Duodenal mucosa (tissue), 2 donors: ENCODE measurements around the gene PTPRG.

Experiments used
- H3K27ac ChIP-seq: one replicate; pipeline ENCODE4 v1.7.0; 2013; ENCODE audit warnings: low read depth, low read length
- H3K27me3 ChIP-seq, 2 donors: one replicate each; pipeline ENCODE4 v1.7.0; 2013; ENCODE audit warnings: low read length in 2 of 2, control low read depth in 1 of 2; ENCODE audit not compliant: insufficient read depth in 2 of 2, control insufficient read depth in 1 of 2
- H3K36me3 ChIP-seq, 2 donors: one replicate each; pipeline ENCODE4 v1.7.0; 2013; ENCODE audit warnings: low read length in 2 of 2, control low read depth in 1 of 2; ENCODE audit not compliant: insufficient read depth in 2 of 2, control insufficient read depth in 1 of 2
- H3K4me1 ChIP-seq, 2 donors: one replicate each; pipeline ENCODE4 v1.7.0; 2013; ENCODE audit warnings: low read length in 2 of 2, control low read depth in 1 of 2; ENCODE audit not compliant: insufficient read depth in 2 of 2, control insufficient read depth in 1 of 2
- H3K4me3 ChIP-seq, 2 donors: one replicate each; pipeline ENCODE4 v1.7.0; 2013; ENCODE audit warnings: low read length in 2 of 2, low read depth in 1 of 2
- H3K9ac ChIP-seq, 2 donors: one replicate each; pipeline ENCODE4 v1.7.0; 2013; ENCODE audit warnings: low read length in 2 of 2, low read depth in 1 of 2
- H3K9me3 ChIP-seq, 2 donors: one replicate each; pipeline ENCODE4 v1.7.0; 2013; ENCODE audit warnings: low read length in 2 of 2, control low read depth in 1 of 2; ENCODE audit not compliant: control insufficient read depth in 1 of 2

PTPRG gene

DNA sequence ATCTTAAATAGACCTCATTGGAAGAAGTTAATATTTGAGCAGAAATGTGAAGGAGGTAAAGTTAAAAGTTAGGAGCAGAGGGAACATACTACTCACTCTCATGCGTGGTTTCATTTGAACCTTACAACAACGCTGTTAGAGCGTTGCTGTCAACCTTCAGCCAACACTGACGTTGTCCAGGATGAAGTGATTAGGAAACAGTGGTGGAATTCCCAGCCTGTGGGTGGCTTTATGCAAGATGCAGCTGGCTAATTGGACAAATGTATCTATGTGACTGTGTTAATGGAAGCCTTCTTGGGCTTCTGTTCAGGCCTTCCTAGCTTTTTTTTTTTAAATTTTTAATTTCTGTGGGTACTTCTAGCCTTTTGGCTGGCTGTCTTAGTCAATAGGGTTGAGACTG lies 40.5 kb downstream of the PTPRG start:
- no peak overlapping the region for H3K27ac ChIP-seq
- H3K9ac ChIP-seq = no peak overlapping the region
- no peaks in the 10 kb centered on the region for H3K4me1 ChIP-seq
- no peaks in the 10 kb centered on the region for H3K36me3 ChIP-seq
- H3K4me3 ChIP-seq = no peak overlapping the region
- no peaks in the 10 kb centered on the region for H3K9me3 ChIP-seq
- no peaks in the 10 kb centered on the region for H3K27me3 ChIP-seq

DNA sequence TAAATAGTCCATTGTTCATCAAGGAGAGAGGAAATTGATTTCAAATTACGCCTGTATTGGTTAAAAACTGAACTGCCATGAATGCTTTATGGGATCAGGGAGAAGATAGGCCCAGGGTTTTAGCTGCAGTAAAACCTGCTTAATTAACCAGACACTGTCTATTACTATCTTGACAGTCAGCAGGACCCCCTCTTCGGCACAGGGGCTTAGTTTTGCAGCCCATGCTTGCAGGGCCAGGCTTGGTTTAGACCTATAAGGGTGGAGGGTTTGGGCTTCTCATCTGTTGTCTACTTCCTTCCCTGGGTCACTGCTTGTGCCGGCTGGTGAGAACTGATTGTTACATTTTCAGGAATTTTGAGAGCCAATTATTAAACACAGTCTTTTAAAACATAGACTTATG lies 41.1 kb downstream of the PTPRG start:
- H3K4me1 ChIP-seq = no peaks in the 10 kb centered on the region
- H3K4me3 ChIP-seq = no peak overlapping the region
- no peaks in the 10 kb centered on the region for H3K36me3 ChIP-seq
- H3K27me3 ChIP-seq = no peaks in the 10 kb centered on the region
- no peak overlapping the region for H3K9ac ChIP-seq
- H3K27ac ChIP-seq = no peak overlapping the region
- no peaks in the 10 kb centered on the region for H3K9me3 ChIP-seq

DNA sequence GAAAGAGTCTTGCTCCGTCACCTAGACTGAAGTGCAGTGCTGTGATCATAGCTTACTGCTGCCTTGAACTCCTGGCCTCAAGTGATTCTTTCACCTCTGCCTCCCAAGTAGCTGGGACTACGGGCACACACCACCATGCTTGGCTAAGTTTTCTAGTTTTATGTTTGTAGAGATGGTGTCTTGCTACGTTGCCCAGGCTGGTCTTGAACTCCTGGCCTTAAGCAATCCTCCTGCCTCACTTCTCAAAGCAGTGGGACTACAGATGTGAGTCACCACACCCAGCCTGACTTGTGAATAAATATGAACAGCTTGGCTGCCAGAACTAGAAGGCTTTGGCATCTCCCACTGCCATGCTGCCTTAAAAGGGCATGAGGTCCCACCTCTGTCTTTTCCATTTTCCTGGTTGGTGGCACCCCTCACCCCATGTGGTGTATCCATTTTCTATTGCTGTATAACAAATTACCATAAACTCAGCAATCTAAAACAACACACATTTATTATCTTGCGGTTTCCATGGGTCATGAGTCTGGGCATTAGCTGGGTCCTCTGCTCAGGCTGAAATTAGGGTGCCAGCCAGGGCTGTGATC lies 44.3 kb downstream of the PTPRG start:
- Histone ChIP-seq H3K27me3 (no peaks in the 10 kb centered on the region), H3K9me3 (no peaks in the 10 kb centered on the region), H3K4me3 (no peak overlapping the region), H3K36me3 (no peaks in the 10 kb centered on the region), H3K9ac (no peak overlapping the region), H3K27ac (no peak overlapping the region), H3K4me1 (no peaks in the 10 kb centered on the region)

DNA sequence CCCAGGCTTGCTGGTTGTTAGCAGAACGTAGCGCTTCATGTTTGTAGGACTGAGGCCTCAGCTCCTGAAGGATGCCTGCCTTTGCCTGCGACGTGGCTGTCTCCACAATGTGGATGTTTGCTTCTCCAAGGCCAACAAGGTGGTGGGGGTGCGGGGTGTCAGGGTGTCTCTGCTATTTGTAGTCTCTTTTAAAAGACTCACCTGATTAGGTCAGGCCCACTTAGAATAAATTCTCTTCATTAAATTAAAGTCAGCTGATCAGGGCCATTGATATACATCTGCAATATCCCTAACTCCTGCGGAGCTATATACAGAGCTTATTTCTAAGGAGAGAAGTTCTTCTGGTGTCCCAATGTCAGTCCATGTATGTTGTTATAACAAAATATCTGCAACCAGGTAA lies 44.8 kb downstream of the PTPRG start:
- no peaks in the 10 kb centered on the region for H3K4me1 ChIP-seq
- no peak overlapping the region for H3K9ac ChIP-seq
- H3K36me3 ChIP-seq = no peaks in the 10 kb centered on the region
- no peaks in the 10 kb centered on the region for H3K27me3 ChIP-seq
- no peak overlapping the region for H3K27ac ChIP-seq
- no peak overlapping the region for H3K4me3 ChIP-seq
- no peaks in the 10 kb centered on the region for H3K9me3 ChIP-seq

DNA sequence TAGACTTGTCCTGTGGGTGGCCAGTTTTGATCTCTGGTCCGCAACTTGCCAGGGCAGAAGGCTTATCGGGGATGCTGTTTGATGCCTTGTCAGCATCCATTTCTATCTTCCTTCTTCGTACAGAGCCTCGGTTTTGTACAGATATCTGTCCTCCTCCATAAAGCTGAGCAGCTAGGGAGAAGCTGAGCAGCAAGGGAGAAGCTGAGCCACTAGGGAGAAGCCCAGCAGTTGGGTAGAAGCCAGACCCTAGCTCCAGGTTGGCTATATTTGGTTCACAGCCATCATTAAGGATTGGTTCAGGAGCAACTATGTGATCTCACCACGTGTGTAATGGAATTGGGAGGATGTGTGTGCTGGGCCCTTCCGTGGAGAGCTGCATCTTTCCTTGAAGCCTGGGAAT lies 46.7 kb downstream of the PTPRG start:
- H3K9me3 ChIP-seq = no peaks in the 10 kb centered on the region
- no peak overlapping the region for H3K9ac ChIP-seq
- no peak overlapping the region for H3K4me3 ChIP-seq
- H3K4me1 ChIP-seq = no peaks in the 10 kb centered on the region
- no peaks in the 10 kb centered on the region for H3K36me3 ChIP-seq
- no peak overlapping the region for H3K27ac ChIP-seq
- H3K27me3 ChIP-seq = no peaks in the 10 kb centered on the region

DNA sequence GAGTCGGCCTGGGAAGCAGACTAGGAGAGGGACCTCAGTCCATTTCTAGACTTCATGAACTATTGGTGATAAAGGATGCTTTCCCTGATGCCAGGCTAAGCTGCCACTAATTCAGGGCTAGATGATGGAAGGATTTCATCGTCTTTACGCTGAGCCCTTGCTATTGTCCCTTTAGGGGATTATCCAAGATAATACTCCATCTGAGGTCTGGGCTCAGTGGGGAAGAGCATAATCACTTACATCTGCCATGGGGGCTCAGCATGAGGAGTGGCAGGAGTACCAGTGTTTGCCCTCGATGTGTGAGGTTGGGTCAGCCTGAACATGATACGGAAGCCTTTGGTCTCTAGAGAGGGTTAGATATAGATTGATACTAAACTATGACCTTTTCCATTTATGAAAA lies 47.3 kb downstream of the PTPRG start:
- Histone ChIP-seq H3K27me3 (no peaks in the 10 kb centered on the region), H3K9me3 (no peaks in the 10 kb centered on the region), H3K4me3 (no peak overlapping the region), H3K27ac (no peak overlapping the region), H3K9ac (no peak overlapping the region), H3K4me1 (no peaks in the 10 kb centered on the region), H3K36me3 (no peaks in the 10 kb centered on the region)

DNA sequence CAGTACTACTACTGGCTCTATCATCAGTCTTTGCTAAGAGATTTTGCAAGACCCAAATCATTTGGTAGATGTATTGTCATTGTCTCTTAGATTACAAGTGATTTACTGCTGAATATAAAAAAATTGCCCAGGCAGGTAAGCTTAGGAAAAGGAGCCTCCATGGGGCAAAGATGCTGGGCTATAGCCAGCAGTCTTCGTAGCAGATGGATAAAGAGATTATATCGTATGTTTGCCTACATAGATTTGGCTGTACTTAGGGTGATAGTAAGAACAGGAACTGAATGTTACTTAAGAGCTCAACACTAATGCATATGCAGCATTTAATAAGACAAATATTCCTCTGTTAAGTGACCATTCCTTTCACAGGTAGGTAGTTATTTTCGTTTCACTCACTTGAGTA lies 48.9 kb downstream of the PTPRG start:
- Histone ChIP-seq H3K36me3 (no peaks in the 10 kb centered on the region), H3K4me1 (no peaks in the 10 kb centered on the region), H3K9me3 (no peaks in the 10 kb centered on the region), H3K4me3 (no peak overlapping the region), H3K27me3 (no peaks in the 10 kb centered on the region), H3K9ac (no peak overlapping the region), H3K27ac (no peak overlapping the region)

DNA sequence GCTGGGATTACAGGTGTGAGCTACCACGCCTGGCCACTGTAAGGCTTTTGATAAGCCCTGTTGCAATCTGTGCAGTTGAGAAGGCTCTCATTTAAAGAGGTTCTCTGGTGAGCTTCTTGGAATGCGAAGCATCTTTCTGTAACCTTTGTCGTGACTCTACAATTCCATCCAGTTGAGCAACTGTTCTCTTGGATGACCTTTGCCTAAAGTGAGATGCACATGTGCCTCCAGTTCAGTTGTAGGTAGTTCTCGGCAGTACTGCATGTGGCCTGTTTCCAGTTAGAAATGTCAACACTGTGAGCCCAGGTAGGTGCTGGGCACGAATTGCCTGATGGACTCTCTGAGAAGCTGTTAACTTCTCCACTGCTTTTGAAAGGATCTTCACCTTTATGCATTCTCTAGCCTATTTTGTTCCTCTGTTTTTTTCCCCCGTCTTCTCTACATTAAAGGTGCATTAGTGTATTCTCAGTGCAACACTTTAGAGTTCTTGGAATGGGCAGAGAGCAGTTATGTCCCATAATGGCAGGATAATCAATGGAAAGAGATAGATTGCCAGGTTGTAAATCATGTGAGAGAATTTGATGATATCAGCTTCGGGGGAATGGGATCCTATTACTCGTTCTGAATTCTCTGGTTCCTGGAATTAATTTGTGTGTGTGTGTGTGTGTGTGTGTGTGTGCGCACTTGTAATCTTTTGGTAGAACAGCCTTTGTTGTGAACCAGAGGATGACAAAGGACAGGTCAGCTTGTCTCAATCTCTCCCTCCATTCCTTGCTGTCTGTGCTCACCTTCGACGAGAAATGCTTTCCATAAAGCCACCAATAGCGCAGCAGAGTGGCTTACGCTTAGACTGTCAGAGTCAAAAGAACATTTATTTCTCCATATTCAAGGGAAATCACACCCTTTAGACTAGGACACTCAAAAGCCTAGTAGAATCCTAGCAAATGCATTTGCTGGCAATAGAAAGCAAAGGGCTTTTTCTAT lies 51.1 kb downstream of the PTPRG start:
- Histone ChIP-seq H3K27me3 (no peaks in the 10 kb centered on the region), H3K4me1 (peaks cover 9 to 12% of the 10 kb centered on the region in 2 donors), H3K27ac (no peak overlapping the region), H3K9ac (no peak overlapping the region), H3K36me3 (no peaks in the 10 kb centered on the region), H3K4me3 (no peak overlapping the region), H3K9me3 (no peaks in the 10 kb centered on the region)

DNA sequence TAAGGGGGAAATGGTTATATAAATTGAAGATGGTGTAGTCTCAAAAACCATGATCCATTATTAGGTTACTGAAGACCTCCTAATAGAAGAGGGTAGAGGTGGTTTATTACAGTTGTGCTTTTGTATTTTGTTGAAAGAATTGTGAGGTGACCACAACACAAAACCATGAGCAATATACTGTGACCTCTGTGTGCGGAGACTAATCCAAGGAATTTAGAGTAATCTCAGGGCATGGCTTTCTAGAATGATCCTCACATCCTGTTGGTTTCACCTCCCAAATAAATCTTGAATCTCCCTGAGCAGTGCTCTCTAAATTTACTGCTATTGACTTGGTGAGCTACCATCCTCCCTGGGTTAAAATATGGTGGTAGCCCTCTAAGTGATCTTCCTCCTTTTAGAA lies 52.3 kb downstream of the PTPRG start:
- H3K27me3 ChIP-seq = no peaks in the 10 kb centered on the region
- no peak overlapping the region for H3K9ac ChIP-seq
- no peaks in the 10 kb centered on the region for H3K9me3 ChIP-seq
- no peaks in the 10 kb centered on the region for H3K36me3 ChIP-seq
- H3K4me1 ChIP-seq = peaks cover 12% of the 10 kb centered on the region in 2 donors
- H3K27ac ChIP-seq = no peak overlapping the region
- no peak overlapping the region for H3K4me3 ChIP-seq

DNA sequence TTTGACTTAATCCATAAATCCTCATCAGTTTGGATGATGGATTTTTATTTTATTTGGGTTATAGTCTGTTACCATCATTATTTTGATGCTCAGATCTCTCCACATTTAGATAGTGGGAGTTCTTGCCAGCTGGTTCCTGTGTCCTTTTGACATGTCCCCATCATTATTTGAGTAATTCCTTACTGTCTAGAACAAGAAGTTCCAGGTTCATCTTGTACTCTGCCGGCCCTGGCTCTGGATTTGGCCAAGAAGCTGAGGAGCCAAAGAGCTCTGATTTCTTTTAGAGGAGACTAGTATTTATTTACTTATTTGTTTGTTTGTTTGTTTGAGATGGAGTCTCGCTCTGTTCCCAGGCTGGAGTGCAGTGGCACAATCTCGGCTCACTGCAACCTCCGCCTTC lies 54.3 kb downstream of the PTPRG start:
- H3K27ac ChIP-seq = no peak overlapping the region
- H3K9ac ChIP-seq = no peak overlapping the region
- H3K27me3 ChIP-seq = no peaks in the 10 kb centered on the region
- no peaks in the 10 kb centered on the region for H3K36me3 ChIP-seq
- no peaks in the 10 kb centered on the region for H3K9me3 ChIP-seq
- no peak overlapping the region for H3K4me3 ChIP-seq
- H3K4me1 ChIP-seq = peaks cover 12% of the 10 kb centered on the region in 2 donors
